GM21619 (cell line): ENCODE data around the gene ARHGEF26.

Experiments
- ATAC-seq: cut with Tn5 transposase; IDR thresholded peaks from one replicate; pipeline ENCODE4 v1.9.1; 2021; ENCODE audit not compliant: unreplicated experiment

The ARHGEF26 gene

GRCh38 chr3:154152741-154153140, 31.6 kb downstream of the ARHGEF26 start:
- ATAC-seq, result no peak

- no peak for ATAC-seq
Observed at GRCh38 chr3:154156530-154156929, 35.3 kb downstream of the ARHGEF26 start.

- ATAC-seq, result no peak
Observed at GRCh38 chr3:154161806-154162205, 40.6 kb downstream of the ARHGEF26 start.

GRCh38 chr3:154164387-154164786, 43.2 kb downstream of the ARHGEF26 start:
- ATAC-seq, result no peak

GRCh38 chr3:154168998-154169795, 48.0 kb downstream of the ARHGEF26 start:
- ATAC-seq, result no peak

GRCh38 chr3:154169796-154170110, 48.6 kb downstream of the ARHGEF26 start:
- no peak for ATAC-seq

GRCh38 chr3:154170300-154170699, 49.1 kb downstream of the ARHGEF26 start:
- no peak for ATAC-seq

- ATAC-seq, result no peak
Observed at GRCh38 chr3:154175041-154175440, 53.9 kb downstream of the ARHGEF26 start.

- ATAC-seq, result no peak
Observed at GRCh38 chr3:154176036-154176435, 54.8 kb downstream of the ARHGEF26 start.

- ATAC-seq, result no peak
Observed at GRCh38 chr3:154177406-154177805, 56.2 kb downstream of the ARHGEF26 start.

GRCh38 chr3:154178172-154178571, 57.0 kb downstream of the ARHGEF26 start:
- ATAC-seq, result no peak

- ATAC-seq, result no peak
Observed at GRCh38 chr3:154180836-154181691, 59.9 kb downstream of the ARHGEF26 start.

- ATAC-seq, result no peak
Observed at GRCh38 chr3:154182322-154182922, 61.2 kb downstream of the ARHGEF26 start.

- ATAC-seq, result no peak
Observed at GRCh38 chr3:154182975-154183374, 61.8 kb downstream of the ARHGEF26 start.

GRCh38 chr3:154184582-154184981, 63.4 kb downstream of the ARHGEF26 start:
- no peak for ATAC-seq

- ATAC-seq, result no peak
Observed at GRCh38 chr3:154188437-154188836, 67.2 kb downstream of the ARHGEF26 start.

- ATAC-seq, result no peak
Observed at GRCh38 chr3:154188846-154189245, 67.7 kb downstream of the ARHGEF26 start.

GRCh38 chr3:154191520-154191919, 70.3 kb downstream of the ARHGEF26 start:
- ATAC-seq, result no peak

- ATAC-seq, result no peak
Observed at GRCh38 chr3:154192225-154192624, 71.0 kb downstream of the ARHGEF26 start.

GRCh38 chr3:154193000-154193615, 71.9 kb downstream of the ARHGEF26 start:
- no peak for ATAC-seq

- no peak for ATAC-seq
Observed at GRCh38 chr3:154194877-154195276, 73.7 kb downstream of the ARHGEF26 start.
